CD4-positive, alpha-beta T cell treated with Interleukin-6 at 100 ng/mL for 8 hours (primary cell): ENCODE measurements around the gene NES.

Source experiments
- DNase-seq: peaks from one replicate; pipeline ENCODE4 v3.0.0-alpha.2; 2020; ENCODE audit warnings: mixed read lengths, low spot score

Gene NES

GRCh38 chr1:156622581-156623297, 54.5 kb downstream of the NES start:
- no peak for DNase-seq

GRCh38 chr1:156619582-156619955, 57.6 kb downstream of the NES start:
- DNase-seq, result no peak

- no peak for DNase-seq
These were observed 58.2 kb downstream of the NES start, which contains the start of gene HAPLN2 for GRCh38 chr1:156618853-156619581. Gene HAPLN2 (plus strand): TSS chr1:156619415. CDS start chr1:156623491, 4,076 bp downstream.
